Epithelial cell of esophagus (primary cell): ENCODE measurements around the gene ABI1.

Experiments
- DNase-seq: peaks from one replicate; pipeline ENCODE4 v3.0.0; 2010; ENCODE audit warnings: low read depth
- H3K4me3 ChIP-seq: 2 replicates; pipeline ENCODE4 v1.5.1; 2011; ENCODE audit warnings: mild to moderate bottlenecking, low read length, control low read depth
- TF ChIP-seq, protein P1 (sequence below): IDR thresholded peaks from 2 replicates; pipeline ENCODE4 v1.5.1; 2011; ENCODE audit warnings: low read depth, mild to moderate bottlenecking, low read length, control low read depth, inconsistent platforms; ENCODE audit not compliant: insufficient read depth; ENCODE audit errors: missing control alignments

Gene ABI1

DNA sequence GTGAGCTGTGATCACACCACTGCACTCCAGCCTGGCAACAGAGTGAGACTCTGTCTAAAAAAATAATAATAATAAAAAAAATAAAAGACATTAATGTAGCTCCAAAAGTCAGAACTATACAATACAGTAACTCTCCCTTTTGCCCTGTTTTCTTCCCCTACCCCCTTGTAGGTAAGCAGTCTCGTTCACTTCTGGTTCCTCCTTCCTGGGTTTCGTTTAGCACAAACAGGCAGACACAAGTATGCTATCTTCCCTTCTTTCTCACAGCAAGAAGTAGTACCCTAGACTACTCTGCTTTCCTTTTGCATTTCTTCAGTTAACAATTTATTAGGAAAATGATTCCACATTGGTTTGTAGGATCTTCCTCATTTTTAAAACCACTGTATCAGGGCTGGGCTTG lies 130.2 kb downstream of the ABI1 start:
- no peak for DNase-seq
- H3K4me3 ChIP-seq = no peak overlapping the region
- TF ChIP-seq, protein P1, sequence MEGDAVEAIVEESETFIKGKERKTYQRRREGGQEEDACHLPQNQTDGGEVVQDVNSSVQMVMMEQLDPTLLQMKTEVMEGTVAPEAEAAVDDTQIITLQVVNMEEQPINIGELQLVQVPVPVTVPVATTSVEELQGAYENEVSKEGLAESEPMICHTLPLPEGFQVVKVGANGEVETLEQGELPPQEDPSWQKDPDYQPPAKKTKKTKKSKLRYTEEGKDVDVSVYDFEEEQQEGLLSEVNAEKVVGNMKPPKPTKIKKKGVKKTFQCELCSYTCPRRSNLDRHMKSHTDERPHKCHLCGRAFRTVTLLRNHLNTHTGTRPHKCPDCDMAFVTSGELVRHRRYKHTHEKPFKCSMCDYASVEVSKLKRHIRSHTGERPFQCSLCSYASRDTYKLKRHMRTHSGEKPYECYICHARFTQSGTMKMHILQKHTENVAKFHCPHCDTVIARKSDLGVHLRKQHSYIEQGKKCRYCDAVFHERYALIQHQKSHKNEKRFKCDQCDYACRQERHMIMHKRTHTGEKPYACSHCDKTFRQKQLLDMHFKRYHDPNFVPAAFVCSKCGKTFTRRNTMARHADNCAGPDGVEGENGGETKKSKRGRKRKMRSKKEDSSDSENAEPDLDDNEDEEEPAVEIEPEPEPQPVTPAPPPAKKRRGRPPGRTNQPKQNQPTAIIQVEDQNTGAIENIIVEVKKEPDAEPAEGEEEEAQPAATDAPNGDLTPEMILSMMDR = no peak

DNA sequence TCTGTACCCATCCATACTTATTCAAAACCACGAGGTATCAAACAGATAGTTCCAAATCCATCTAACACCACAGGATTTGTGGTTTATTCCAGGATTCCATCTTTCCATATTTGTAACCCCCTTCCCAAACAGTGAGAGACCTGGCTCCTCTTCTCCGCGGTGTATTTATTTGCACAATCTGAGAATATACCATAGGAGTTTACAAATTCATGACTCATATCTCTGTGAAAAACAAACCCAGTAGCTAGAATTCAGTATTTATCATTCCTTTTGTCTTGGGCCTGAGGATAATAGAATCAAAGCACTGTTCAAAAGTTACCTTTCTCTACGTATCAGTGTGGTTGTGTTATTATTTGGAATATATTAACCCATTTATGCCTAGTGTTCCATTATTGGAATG lies 131.4 kb downstream of the ABI1 start:
- no peak overlapping the region for H3K4me3 ChIP-seq
- no peak for DNase-seq
- TF ChIP-seq, protein P1 = no peak

DNA sequence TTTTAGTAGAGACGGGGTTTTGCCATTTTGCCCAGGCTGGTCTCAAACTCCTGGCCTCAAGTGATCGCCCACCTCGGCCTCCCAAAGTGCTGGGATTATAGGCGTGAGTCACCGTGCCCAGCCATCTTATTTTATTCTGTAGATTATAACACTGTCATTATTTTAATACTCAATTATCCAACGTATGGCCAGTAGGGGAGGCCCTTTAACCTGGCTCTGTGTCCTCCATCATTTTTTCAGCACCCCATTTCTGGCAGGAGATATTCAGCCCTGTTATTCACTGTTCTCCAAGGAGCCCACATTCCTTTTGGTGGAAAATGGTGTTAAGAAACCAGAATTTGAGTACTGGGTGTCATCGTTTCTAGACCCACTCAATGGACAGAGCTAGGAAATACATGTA lies 131.8 kb downstream of the ABI1 start:
- H3K4me3 ChIP-seq = no peak overlapping the region
- DNase-seq = no peak
- TF ChIP-seq, protein P1 = peak; percentile 5

DNA sequence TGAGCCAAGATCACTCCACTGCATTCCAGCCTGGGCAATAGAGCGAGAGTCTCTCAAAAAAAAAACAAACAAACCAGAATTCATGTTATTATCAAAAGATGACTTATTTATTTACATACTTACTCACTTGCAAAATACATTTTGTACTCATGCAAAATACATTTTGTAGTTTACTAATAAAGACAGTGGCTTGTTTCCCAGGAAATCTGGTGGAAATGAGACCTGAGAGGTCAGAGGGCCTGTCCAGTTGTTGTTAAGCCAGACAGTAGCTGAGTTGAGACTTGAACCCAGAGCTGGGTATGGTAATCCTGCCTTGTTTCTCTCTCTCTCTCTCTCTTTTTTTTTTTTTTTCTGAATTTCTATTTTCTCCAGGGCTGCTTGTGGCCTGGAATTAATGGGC lies 133.8 kb downstream of the ABI1 start:
- H3K4me3 ChIP-seq = no peak overlapping the region
- TF ChIP-seq, protein P1 = no peak
- DNase-seq = no peak

DNA sequence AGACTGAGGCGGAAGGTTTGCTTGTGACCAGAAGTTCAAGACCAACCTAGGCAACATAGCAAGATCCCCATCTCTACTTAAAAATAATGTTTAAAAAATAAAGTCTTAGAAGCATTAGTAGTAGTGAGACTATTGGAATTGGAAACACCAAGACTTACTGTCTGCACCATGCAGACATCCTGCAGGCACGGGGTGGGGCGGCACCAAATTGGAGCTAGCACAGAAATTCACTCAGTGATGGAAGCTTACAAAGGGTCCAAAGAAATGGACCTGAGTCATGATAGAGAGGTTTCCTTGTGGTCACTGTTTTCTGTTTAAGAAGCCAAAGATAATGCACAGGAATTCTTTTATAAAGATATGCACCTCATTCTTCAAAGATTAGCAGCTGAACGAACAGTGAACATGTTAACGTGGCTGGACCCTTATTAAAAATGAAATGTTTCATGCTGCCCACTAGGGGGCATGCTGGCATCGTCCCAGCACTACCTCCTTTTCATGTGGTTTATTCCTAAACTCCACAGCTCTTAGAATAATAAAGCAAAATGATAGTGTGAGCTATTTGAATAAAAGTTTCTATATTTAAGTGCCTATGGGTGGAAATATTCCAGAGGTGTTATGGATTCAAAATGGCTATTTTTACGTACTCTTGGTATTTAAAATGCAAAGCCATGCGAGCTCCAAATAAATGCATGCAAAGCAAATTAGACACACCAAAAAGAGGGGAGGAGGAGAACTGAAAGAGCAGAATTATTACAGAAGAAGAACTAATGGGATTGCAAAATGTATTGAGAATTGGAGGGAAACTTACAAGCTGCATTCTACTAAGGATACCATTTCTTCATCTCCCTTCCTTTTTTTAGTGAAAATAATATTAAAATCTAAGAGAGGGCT lies 134.7 kb downstream of the ABI1 start:
- TF ChIP-seq, protein P1 = peak; percentile 79
- DNase-seq = peak; percentile 73

DNA sequence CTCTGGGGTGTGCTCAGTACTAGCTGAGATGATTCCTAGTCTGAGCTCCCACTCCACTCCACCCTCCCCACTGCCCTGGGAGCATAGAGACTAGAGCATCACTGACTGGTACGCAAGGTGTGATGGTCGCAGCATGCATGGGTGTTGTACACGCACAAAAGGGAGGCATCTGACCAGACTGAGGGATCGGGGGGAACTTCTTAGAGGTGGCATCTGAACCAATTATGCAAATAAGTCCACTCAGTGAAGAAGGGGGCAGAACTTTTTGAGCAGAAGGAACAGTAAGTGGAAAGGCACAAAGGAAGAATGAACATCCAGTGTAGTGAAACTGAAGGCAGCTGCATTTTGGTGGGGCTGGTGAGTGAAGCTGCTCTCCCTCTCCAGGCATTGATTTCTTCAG lies 137.7 kb downstream of the ABI1 start:
- no peak overlapping the region for H3K4me3 ChIP-seq
- TF ChIP-seq, protein P1 = no peak
- no peak for DNase-seq

More for the DNA sequence above, 134.7 kb downstream of the ABI1 start:
- H3K4me3 ChIP-seq = no peak overlapping the region

DNA sequence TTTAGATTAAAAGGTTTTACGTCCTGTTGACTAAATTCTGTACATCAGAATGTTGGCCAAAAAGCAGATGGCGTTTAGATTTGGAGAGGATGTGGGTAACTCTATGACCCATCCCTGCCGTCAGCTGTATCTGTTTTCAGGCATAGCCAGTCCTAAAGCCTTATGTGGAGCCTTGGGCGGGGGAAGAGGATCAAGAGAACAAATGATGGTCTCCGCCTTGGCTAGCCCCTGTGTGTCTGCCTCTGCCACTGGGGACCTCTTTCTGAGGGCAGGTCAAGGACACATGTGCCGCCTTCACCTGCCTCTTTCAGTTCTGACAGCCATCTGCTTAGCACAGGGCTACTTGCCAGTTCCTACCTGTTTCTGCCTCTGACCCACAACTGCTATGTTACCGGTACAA lies 139.2 kb downstream of the ABI1 start:
- TF ChIP-seq, protein P1 = no peak
- DNase-seq = no peak
- no peak overlapping the region for H3K4me3 ChIP-seq
